Testis (tissue), 3 donors: ENCODE results near the gene ANO1. TPM values are rescaled to one million over a fixed set of nuclear protein-coding genes. Genes with fewer than 3 reads are reported as not detected.
A peak's percentile ranks its signal among the peaks of the same experiment; 100 is the strongest.

Experiments used
- DNase-seq: peaks from one replicate; pipeline ENCODE4 v3.0.0-alpha.2; 2019
- H3K27ac ChIP-seq, 2 donors: fragments of 200-600 bp; sonication (generic); one replicate each; pipeline ENCODE4 v1.5.1; 2019
- H3K27me3 ChIP-seq: fragments of 200-600 bp; sonication (generic); one replicate; pipeline ENCODE4 v1.5.1; 2019
- H3K36me3 ChIP-seq: fragments of 200-600 bp; sonication (generic); one replicate; pipeline ENCODE4 v1.5.1; 2017; ENCODE audit warnings: low read depth; ENCODE audit errors: missing control alignments
- H3K4me1 ChIP-seq: fragments of 200-600 bp; sonication (generic); one replicate; pipeline ENCODE4 v1.5.1; 2019
- H3K4me3 ChIP-seq, 2 donors: fragments of 200-600 bp; sonication (generic); one replicate each; pipeline ENCODE4 v1.5.1; 2017 to 2019
- H3K9me3 ChIP-seq: fragments of 200-600 bp; sonication (generic); one replicate; pipeline ENCODE4 v1.5.1; 2017
- CTCF ChIP-seq, 3 experiments: fragments of 450-650 bp in 2 of 3; fragments of 200-600 bp in 1 of 3; sonication (generic) in 1 of 3; IDR thresholded peaks; one replicate each; pipeline ENCODE4 v1.5.1; 2016 to 2019; ENCODE audit warnings: antibody characterized with exemption in 3 of 3, mild to moderate bottlenecking in 2 of 3, moderate library complexity in 1 of 3
- POLR2A ChIP-seq: fragments of 450-650 bp; IDR thresholded peaks from one replicate; pipeline ENCODE4 v1.6.1; 2017; ENCODE audit warnings: antibody characterized with exemption, mild to moderate bottlenecking, moderate library complexity
- WGBS, 2 donors: methylation state at CpG; one replicate each; pipeline ENCODE4 v1.1.5; 2018; 5-methylcytosine and 5-hydroxymethylcytosine counted together
- intact Hi-C: fragments of 100-400 bp; cut with DNase I; formaldehyde crosslinking; loops from one replicate; pipeline ENCODE4 v1.15.1; 2023; ENCODE audit warnings: low total_unique reads
- polyA plus RNA-seq: library from polyadenylated mRNA; stranded (reverse); fragments of 350-450 nt; fragmentation: Illumina TruSeq; extraction: RNeasy Lipid Tissue Mini Kit (QIAGEN cat#74804); gene quantifications from one replicate; pipeline ENCODE4 v1.2.3, GENCODE V29; 2014; ENCODE audit warnings: low read depth, low replicate concordance; ENCODE audit not compliant: insufficient read depth
- total RNA-seq, 2 donors: library from RNA; depleted of rRNA; stranded (reverse); fragments of >200 nt; gene quantifications; one replicate each; pipeline ENCODE4 v1.2.3, GENCODE V29; 2016

ANO1 gene
- total and polyA plus RNA-seq, 3 donors from 2014 or later, result 10.3 to 42.7 (median 25.4) TPM

GRCh38 chr11:70186936-70187335, 108.8 kb downstream of the ANO1 start:
- H3K36me3 ChIP-seq, result no peaks in the 10 kb centered on the region
- H3K27me3 ChIP-seq, result no peaks in the 10 kb centered on the region
- no peak overlapping the region for H3K4me3 ChIP-seq
- DNase-seq, result no peak
- H3K4me1 ChIP-seq, result no peaks in the 10 kb centered on the region
- no peak overlapping the region for H3K27ac ChIP-seq
- no peak for TF ChIP-seq POLR2A
- no peak for TF ChIP-seq CTCF (IDR thresholded peaks at IDR 0.05)
- intact Hi-C loops, result no loop called here
- H3K9me3 ChIP-seq, result no peaks in the 10 kb centered on the region
- 71 to 97% methylated on average over 1 to 10 of the region's 10 CpGs for WGBS, 2 donors

- no peak overlapping the region for H3K27ac ChIP-seq
- TF ChIP-seq CTCF (IDR thresholded peaks at IDR 0.05), result no peak
- H3K9me3 ChIP-seq, result no peaks in the 10 kb centered on the region
- intact Hi-C loops, result no loop called here
- H3K36me3 ChIP-seq, result no peaks in the 10 kb centered on the region
- H3K4me1 ChIP-seq, result no peaks in the 10 kb centered on the region
- DNase-seq, result no peak
- 87 to 95% methylated on average over 9 to 15 of the region's 15 CpGs for WGBS, 2 donors
- H3K4me3 ChIP-seq, result no peak overlapping the region
- no peaks in the 10 kb centered on the region for H3K27me3 ChIP-seq
These were observed 109.7 kb downstream of the ANO1 start for GRCh38 chr11:70187771-70188170.

GRCh38 chr11:70189622-70190021, 111.5 kb downstream of the ANO1 start:
- Histone ChIP-seq H3K4me3 (no peak overlapping the region), H3K36me3 (no peaks in the 10 kb centered on the region), H3K9me3 (no peaks in the 10 kb centered on the region), H3K27ac (no peak overlapping the region), H3K27me3 (no peaks in the 10 kb centered on the region), H3K4me1 (no peaks in the 10 kb centered on the region)
- intact Hi-C loops, result loop anchor here (5.0 kb wide), 1 partner anchor 272 kb away; no protein-coding TSS in a partner anchor
- 84 to 92% methylated on average over 11 of the region's 11 CpGs for WGBS, 2 donors
- no peak for TF ChIP-seq CTCF (IDR thresholded peaks at IDR 0.05)
- no peak for TF ChIP-seq POLR2A
- no peak for DNase-seq

GRCh38 chr11:70191495-70192140, 113.5 kb downstream of the ANO1 start:
- 27% methylated on average over 17 to 22 of the region's 22 CpGs for WGBS, 2 donors
- H3K9me3 ChIP-seq, result no peaks in the 10 kb centered on the region
- no peaks in the 10 kb centered on the region for H3K27me3 ChIP-seq
- no peaks in the 10 kb centered on the region for H3K4me1 ChIP-seq
- H3K36me3 ChIP-seq, result no peaks in the 10 kb centered on the region
- TF ChIP-seq POLR2A (no peak), CTCF (IDR thresholded peaks at IDR 0.05) (peak; percentile 79 to 85 (median 84))
- intact Hi-C loops, result loop anchor here (5.0 kb wide), 1 partner anchor 274 kb away; no protein-coding TSS in a partner anchor
- no peak overlapping the region for H3K4me3 ChIP-seq
- peak; percentile 87 for DNase-seq
- H3K27ac ChIP-seq, result no peak overlapping the region
